OCI-LY7 (cell line): ENCODE results near the gene RPL32. TPM values are rescaled to one million over a fixed set of nuclear protein-coding genes. Genes with fewer than 3 reads are reported as not detected.

Source experiments
- BruUV-seq: library from RNA; stranded (reverse); fragments of 400-500 nt; replicated peaks from 2 replicates; lab custom pipeline; 2021; lab: Mats Ljungman, UMichigan
- CTCF ChIA-PET: fragments of 300-600 bp; sonication (Branson Sonifier 250); formaldehyde crosslinking; loops from one replicate; lab custom pipeline; 2022; ENCODE audit warnings: antibody characterized with exemption; ENCODE audit not compliant: unreplicated experiment; lab: Charles Lee
- POLR2A ChIA-PET: fragments of 300-600 bp; sonication (Branson Sonifier 250); formaldehyde crosslinking; loops from one replicate; lab custom pipeline; 2022; ENCODE audit warnings: antibody characterized with exemption; lab: Charles Lee
- DNase-seq: peaks from one replicate; pipeline ENCODE4 v3.0.0-alpha.2; 2015; ENCODE audit warnings: low spot score
- H2AFZ ChIP-seq: fragments of 200-600 bp; sonication (generic), shearing (Covaris generic); 2 replicates; pipeline ENCODE4 v1.6.1; 2014; ENCODE audit warnings: mild to moderate bottlenecking, antibody characterized with exemption, low read length, moderate library complexity
- H3K27ac ChIP-seq: fragments of 200-600 bp; sonication (generic); 2 replicates; pipeline ENCODE4 v1.5.1; 2014; ENCODE audit warnings: mixed run types, low read depth, mild to moderate bottlenecking, moderate library complexity, low read length, inconsistent platforms; ENCODE audit not compliant: poor library complexity, severe bottlenecking
- H3K36me3 ChIP-seq: fragments of 200-600 bp; sonication (generic); 2 replicates; pipeline ENCODE4 v1.6.1; 2014; ENCODE audit warnings: mild to moderate bottlenecking, antibody characterized with exemption, low read length, moderate library complexity, mixed read lengths; ENCODE audit not compliant: insufficient read depth
- H3K4me1 ChIP-seq: fragments of 200-600 bp; sonication (generic); 2 replicates; pipeline ENCODE4 v1.5.1; 2014; ENCODE audit warnings: mild to moderate bottlenecking, low read length; ENCODE audit not compliant: insufficient read depth, poor library complexity, severe bottlenecking
- H3K4me2 ChIP-seq: fragments of 200-600 bp; sonication (generic); 2 replicates; pipeline ENCODE4 v1.6.1; 2014; ENCODE audit warnings: mild to moderate bottlenecking, low read length
- H3K4me3 ChIP-seq: fragments of 200-600 bp; sonication (generic); 2 replicates; pipeline ENCODE4 v1.5.1; 2014; ENCODE audit warnings: mild to moderate bottlenecking, low read depth, low read length; ENCODE audit not compliant: poor library complexity, severe bottlenecking
- H3K79me2 ChIP-seq: fragments of 200-600 bp; sonication (generic); 2 replicates; pipeline ENCODE4 v1.6.1; 2016; ENCODE audit warnings: low read depth, mild to moderate bottlenecking, low read length, moderate library complexity, mixed read lengths; ENCODE audit not compliant: insufficient read depth
- H3K9me2 ChIP-seq: fragments of 200-600 bp; sonication (generic); 2 replicates; pipeline ENCODE4 v1.6.1; 2016; ENCODE audit warnings: mild to moderate bottlenecking, low read length, mixed read lengths; ENCODE audit not compliant: insufficient read depth
- H3K9me3 ChIP-seq: fragments of 200-600 bp; sonication (generic); 2 replicates; pipeline ENCODE4 v1.6.1; 2014; ENCODE audit warnings: mild to moderate bottlenecking, mixed run types, low read length, mixed read lengths
- H4K20me1 ChIP-seq: fragments of 200-600 bp; sonication (generic); 2 replicates; pipeline ENCODE4 v1.6.1; 2014; ENCODE audit warnings: mild to moderate bottlenecking, antibody characterized with exemption, low read length, moderate library complexity, mixed read lengths; ENCODE audit not compliant: insufficient read depth
- EZH2phosphoT487 ChIP-seq: fragments of 200-600 bp; sonication (generic); IDR thresholded peaks from 2 replicates; pipeline ENCODE4 v1.6.1; 2018; ENCODE audit warnings: low read depth, borderline replicate concordance, mild to moderate bottlenecking, mixed run types, antibody characterized with exemption, low read length, moderate library complexity, mixed read lengths
- intact Hi-C: fragments of 100-400 bp; cut with micrococcal nuclease; formaldehyde crosslinking; loops from one replicate; pipeline ENCODE4 v1.10.0; 2022; ENCODE audit not compliant: unreplicated experiment
- total RNA-seq, 2 experiments: library from RNA; depleted of rRNA in 1 of 2; stranded (reverse); fragments of >200 nt in 1 of 2; shearing (Covaris generic) in 1 of 2; gene quantifications; 2 replicates each; pipeline ENCODE4 v1.2.3, GENCODE V29; 2014 to 2022
- TF ChIP-seq, protein P1 (sequence below): fragments of 200-600 bp; sonication (generic); conservative IDR thresholded peaks from 2 replicates; pipeline ENCODE4 v1.5.1; 2014; ENCODE audit warnings: mild to moderate bottlenecking, antibody characterized with exemption, low read length, moderate library complexity, mixed read lengths

RPL32 gene
- total RNA-seq, 2 experiments from 2014 or later, result 2,099 to 3,717 TPM

DNA sequence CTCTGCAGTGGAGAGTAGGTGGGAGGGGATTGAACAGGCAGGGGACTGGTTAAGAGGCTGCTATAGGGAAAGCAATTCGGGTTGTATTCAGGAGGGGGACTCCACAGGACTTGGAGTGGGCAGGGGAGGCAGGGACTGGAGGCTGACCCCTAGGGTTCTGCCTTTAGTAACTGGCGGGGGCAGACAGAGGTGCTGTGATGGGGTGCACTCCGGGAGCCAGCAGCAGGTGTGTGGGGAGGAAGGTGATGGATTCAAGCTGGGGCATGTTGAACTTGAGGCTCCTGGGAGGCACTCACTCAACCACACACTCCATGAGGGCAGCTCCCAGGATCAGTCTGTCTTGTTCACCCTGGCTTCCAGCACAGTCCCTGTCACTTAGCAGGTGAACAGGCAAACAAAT, 32.4 kb downstream of the RPL32 start:
- ChIA-PET POLR2A (no interaction called here), CTCF (interaction anchor here (0.5 to 1.6 kb wide), 2 partner anchors 10 to 173 kb away, joined by 3 to 20 read pairs; no protein-coding TSS in a partner anchor)
- TF ChIP-seq EZH2phosphoT487, result no peak
- TF ChIP-seq, protein P1, sequence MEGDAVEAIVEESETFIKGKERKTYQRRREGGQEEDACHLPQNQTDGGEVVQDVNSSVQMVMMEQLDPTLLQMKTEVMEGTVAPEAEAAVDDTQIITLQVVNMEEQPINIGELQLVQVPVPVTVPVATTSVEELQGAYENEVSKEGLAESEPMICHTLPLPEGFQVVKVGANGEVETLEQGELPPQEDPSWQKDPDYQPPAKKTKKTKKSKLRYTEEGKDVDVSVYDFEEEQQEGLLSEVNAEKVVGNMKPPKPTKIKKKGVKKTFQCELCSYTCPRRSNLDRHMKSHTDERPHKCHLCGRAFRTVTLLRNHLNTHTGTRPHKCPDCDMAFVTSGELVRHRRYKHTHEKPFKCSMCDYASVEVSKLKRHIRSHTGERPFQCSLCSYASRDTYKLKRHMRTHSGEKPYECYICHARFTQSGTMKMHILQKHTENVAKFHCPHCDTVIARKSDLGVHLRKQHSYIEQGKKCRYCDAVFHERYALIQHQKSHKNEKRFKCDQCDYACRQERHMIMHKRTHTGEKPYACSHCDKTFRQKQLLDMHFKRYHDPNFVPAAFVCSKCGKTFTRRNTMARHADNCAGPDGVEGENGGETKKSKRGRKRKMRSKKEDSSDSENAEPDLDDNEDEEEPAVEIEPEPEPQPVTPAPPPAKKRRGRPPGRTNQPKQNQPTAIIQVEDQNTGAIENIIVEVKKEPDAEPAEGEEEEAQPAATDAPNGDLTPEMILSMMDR, result no peak
- Histone ChIP-seq H3K79me2 (no peaks in the 10 kb centered on the region), H3K9me3 (no peaks in the 10 kb centered on the region), H2AFZ (no peak overlapping the region), H3K4me1 (peaks cover 9% of the 10 kb centered on the region), H3K9me2 (no peaks in the 10 kb centered on the region), H3K4me2 (no peak overlapping the region), H4K20me1 (0 out of 2 replicates have a peak, but pooled peaks cover 6% of the 10 kb centered on the region), H3K36me3 (peaks cover 12% of the 10 kb centered on the region), H3K4me3 (no peak overlapping the region), H3K27ac (no peak overlapping the region)
- BruUV-seq, result no TSS peak
- intact Hi-C loops, result no loop called here
- DNase-seq, result no peak

DNA sequence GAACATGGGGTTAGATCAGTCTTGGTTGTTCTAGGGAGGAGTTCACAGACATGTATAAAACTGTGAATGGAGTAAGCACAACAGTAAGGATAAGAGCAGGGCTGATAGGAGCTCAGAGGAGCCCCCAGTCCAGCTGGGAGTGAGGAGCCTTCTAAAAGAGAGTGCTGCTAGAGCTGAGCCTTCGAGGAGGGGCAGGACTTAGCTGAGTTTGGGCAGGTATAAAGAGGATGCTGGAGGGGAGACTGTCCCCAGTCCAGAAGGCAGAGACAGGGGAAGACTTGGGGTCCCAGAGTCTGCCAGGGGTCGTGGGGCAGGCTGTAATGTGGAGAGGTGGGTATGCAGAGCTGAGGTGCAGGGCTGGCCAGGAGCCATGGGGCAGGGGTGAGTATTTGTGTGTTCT, 32.8 kb downstream of the RPL32 start:
- Histone ChIP-seq H2AFZ (no peak overlapping the region), H3K4me2 (no peak overlapping the region), H4K20me1 (0 out of 2 replicates have a peak, but pooled peaks cover 6% of the 10 kb centered on the region), H3K36me3 (peaks cover 13% of the 10 kb centered on the region), H3K9me3 (no peaks in the 10 kb centered on the region), H3K4me1 (peaks cover 9% of the 10 kb centered on the region), H3K9me2 (no peaks in the 10 kb centered on the region), H3K4me3 (no peak overlapping the region), H3K79me2 (no peaks in the 10 kb centered on the region), H3K27ac (no peak overlapping the region)
- DNase-seq, result no peak
- intact Hi-C loops, result no loop called here
- TF ChIP-seq EZH2phosphoT487, result no peak
- TF ChIP-seq, protein P1, result no peak
- no TSS peak for BruUV-seq
- POLR2A ChIA-PET, result no interaction called here
- CTCF ChIA-PET, result no interaction called here

DNA sequence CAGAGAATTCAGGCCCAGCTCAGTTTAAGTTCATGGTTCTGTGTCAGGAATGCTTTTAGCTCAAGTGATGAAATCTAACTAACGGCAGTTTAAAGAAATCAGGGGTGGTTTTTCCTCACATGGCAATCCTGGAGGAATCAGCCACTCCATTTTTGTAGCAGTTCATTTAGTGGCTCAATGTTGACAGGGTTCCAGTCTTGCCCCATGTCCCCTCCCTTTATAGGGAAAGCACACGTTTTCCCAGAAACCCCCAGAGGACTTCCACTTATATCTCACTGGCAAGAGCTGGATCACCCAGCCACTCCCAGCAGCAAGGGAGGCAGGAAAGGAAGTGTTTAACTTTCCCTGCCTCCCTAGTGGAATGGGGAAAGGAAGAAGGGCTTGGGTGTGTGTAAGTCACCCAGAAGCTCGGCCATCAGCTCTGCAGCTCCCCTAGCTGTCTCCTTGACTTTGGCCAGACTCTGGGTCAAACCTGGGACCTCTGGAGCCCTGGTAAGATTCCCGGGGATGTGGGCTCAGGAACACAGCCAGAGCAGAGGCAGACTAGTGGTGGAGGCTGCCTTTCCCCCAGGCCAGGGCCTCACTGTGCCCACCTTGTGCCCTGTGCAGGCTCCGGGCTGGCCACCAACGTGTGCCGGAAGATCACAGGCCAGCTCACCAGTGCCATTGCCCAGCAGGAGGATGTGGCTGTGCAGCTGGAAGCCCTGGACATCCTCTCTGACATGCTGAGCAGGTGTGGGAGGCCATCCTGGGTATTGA, 33.6 kb downstream of the RPL32 start:
- DNase-seq, result no peak
- no peak for TF ChIP-seq EZH2phosphoT487
- TF ChIP-seq, protein P1, result no peak
- intact Hi-C loops, result no loop called here
- H3K36me3 ChIP-seq, result peaks cover 16% of the 10 kb centered on the region
- H4K20me1 ChIP-seq, result 0 out of 2 replicates have a peak, but pooled peaks cover 6% of the 10 kb centered on the region
- H3K4me2 ChIP-seq, result no peak overlapping the region
- H2AFZ ChIP-seq, result no peak overlapping the region
- no peak overlapping the region for H3K4me3 ChIP-seq
- no peaks in the 10 kb centered on the region for H3K79me2 ChIP-seq
- ChIA-PET CTCF (interaction anchor here (1.3 kb wide), 1 partner anchor 10 kb away, joined by 3 read pairs; no protein-coding TSS in a partner anchor), POLR2A (interaction anchor here (0.9 to 1.0 kb wide), 2 partner anchors 55 to 98 kb away, joined by 3 to 4 read pairs; no protein-coding TSS in a partner anchor)
- H3K4me1 ChIP-seq, result peaks cover 9% of the 10 kb centered on the region
- H3K9me2 ChIP-seq, result no peaks in the 10 kb centered on the region
- H3K27ac ChIP-seq, result no peak overlapping the region
- BruUV-seq, result no TSS peak
- no peaks in the 10 kb centered on the region for H3K9me3 ChIP-seq
